Body of pancreas (tissue), 4 donors: Measurements from ENCODE around the gene CDH4. TPM values are rescaled to one million over a fixed set of nuclear protein-coding genes. Genes with fewer than 3 reads are reported as not detected.

Experiments used
- ATAC-seq: fragments of 150-250 bp; one replicate; pipeline ENCODE4 v1.9.1; 2016
- DNase-seq, 4 donors: peaks; one replicate each; pipeline ENCODE4 v3.0.0-alpha.2; 2019
- H3K27ac ChIP-seq, 4 donors: fragments of 200-600 bp; sonication (generic); 1 replicate in 3 of 4; 2 replicates in 1 of 4; pipeline versions ENCODE4 v1.5.1 to v1.6.1; 2016 to 2019; ENCODE audit warnings: mild to moderate bottlenecking in 1 of 4, mixed read lengths in 1 of 4, moderate library complexity in 1 of 4
- H3K27me3 ChIP-seq, 2 donors: fragments of 200-600 bp; sonication (generic); one replicate each; pipeline ENCODE4 v1.6.0; 2016; ENCODE audit warnings: mild to moderate bottlenecking in 1 of 2
- H3K36me3 ChIP-seq, 2 donors: fragments of 200-600 bp; sonication (generic); replicated peaks in 1 of 2; 2 replicates each; pipeline ENCODE4 v1.5.1; 2016; ENCODE audit warnings: low read depth in 2 of 2; ENCODE audit not compliant: insufficient read depth in 1 of 2
- H3K4me1 ChIP-seq: fragments of 200-600 bp; sonication (generic); one replicate; pipeline ENCODE4 v1.6.0; 2016
- H3K4me3 ChIP-seq, 2 donors: fragments of 200-600 bp; sonication (generic); 1 replicate in 1 of 2; 2 replicates in 1 of 2; pipeline ENCODE4 v1.5.1; 2016 to 2019
- H3K9me3 ChIP-seq, 3 donors: fragments of 200-600 bp; sonication (generic); 1 replicate in 2 of 3; 2 replicates in 1 of 3; pipeline ENCODE4 v1.5.1; 2016
- POLR2A ChIP-seq, 3 donors: fragments of 450-650 bp; IDR thresholded peaks; one replicate each; pipeline ENCODE4 v1.6.1; 2016; ENCODE audit warnings: antibody characterized with exemption in 3 of 3, mild to moderate bottlenecking in 2 of 3
- WGBS, 2 donors: methylation state at CpG; one replicate each; pipeline ENCODE4 v1.1.5; 2017; 5-methylcytosine and 5-hydroxymethylcytosine counted together
- intact Hi-C: fragments of 100-400 bp; cut with DNase I; formaldehyde crosslinking; loops from one replicate; pipeline ENCODE4 v1.15.1; 2023
- total RNA-seq, 2 donors: library from RNA; depleted of rRNA; stranded (reverse); fragments of >200 nt; gene quantifications; one replicate each; pipeline ENCODE4 v1.1.0, GENCODE V29; 2016
- TF ChIP-seq, protein P1 (sequence below), 7 experiments: fragments of 450-650 bp in 4 of 7; fragments of 200-600 bp in 3 of 7; sonication (generic) in 3 of 7; IDR thresholded peaks; one replicate each; pipeline ENCODE4 v1.5.1; 2016 to 2019; ENCODE audit warnings: antibody characterized with exemption in 7 of 7

The CDH4 gene
- total RNA-seq, 2 donors from 2014 or later = 0.33 to 0.52 TPM

DNA sequence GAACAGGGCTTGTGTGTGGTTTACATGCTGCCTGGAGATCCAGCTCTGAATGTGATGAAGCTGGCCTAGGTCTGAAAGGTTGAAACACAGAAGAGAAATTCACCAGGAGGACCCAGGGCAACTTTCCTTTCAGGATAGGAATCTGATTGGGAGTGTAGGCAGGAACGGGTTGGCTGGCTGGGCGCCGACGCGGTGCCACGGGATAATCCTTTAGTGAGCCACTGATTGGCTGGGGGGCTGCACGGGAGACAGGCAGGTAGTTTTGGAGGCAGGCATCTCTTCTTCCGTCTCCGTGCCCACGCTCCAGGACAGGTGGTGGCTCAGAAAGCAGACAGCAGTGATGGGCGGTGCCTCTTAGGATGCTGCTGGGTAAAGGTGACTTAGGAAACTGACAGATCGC lies 294.6 kb downstream of the CDH4 start:
- DNase-seq (no peak), ATAC-seq (no peak)
- H3K27me3 ChIP-seq = no peaks in the 10 kb centered on the region
- H3K9me3 ChIP-seq = peaks cover 0 to 3% (median 0%) of the 10 kb centered on the region in 3 donors
- H3K27ac ChIP-seq = no peak overlapping the region
- TF ChIP-seq POLR2A (IDR thresholded peaks at IDR 0.05) = no peak
- TF ChIP-seq, protein P1, sequence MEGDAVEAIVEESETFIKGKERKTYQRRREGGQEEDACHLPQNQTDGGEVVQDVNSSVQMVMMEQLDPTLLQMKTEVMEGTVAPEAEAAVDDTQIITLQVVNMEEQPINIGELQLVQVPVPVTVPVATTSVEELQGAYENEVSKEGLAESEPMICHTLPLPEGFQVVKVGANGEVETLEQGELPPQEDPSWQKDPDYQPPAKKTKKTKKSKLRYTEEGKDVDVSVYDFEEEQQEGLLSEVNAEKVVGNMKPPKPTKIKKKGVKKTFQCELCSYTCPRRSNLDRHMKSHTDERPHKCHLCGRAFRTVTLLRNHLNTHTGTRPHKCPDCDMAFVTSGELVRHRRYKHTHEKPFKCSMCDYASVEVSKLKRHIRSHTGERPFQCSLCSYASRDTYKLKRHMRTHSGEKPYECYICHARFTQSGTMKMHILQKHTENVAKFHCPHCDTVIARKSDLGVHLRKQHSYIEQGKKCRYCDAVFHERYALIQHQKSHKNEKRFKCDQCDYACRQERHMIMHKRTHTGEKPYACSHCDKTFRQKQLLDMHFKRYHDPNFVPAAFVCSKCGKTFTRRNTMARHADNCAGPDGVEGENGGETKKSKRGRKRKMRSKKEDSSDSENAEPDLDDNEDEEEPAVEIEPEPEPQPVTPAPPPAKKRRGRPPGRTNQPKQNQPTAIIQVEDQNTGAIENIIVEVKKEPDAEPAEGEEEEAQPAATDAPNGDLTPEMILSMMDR (IDR thresholded peaks at IDR 0.05) = no peak
- H3K36me3 ChIP-seq = no peaks in the 10 kb centered on the region
- no peaks in the 10 kb centered on the region for H3K4me1 ChIP-seq
- WGBS, 2 donors = 80 to 84% methylated on average over 12 of the region's 12 CpGs
- intact Hi-C loops = no loop called here
- no peak overlapping the region for H3K4me3 ChIP-seq

DNA sequence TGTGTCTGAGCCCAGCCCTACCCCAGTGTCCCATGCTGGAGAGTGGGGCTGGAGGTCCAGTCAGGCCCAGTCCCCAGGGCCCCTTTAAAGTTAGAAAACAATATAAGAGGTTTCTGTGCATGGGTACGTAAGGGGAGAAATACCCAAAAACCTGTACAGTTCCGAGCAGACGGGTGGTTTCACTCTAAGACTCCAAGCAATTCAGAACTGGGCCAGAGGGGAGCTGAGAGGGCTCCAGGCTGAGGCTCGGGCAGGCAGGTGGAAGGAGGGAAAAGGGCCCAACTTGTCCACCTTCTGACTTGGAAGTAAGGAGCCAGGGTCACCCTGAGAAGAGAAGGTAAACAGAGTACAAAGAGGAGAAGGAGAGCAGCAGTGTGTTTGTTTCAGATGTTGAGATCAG lies 296.0 kb downstream of the CDH4 start:
- 58 to 75% methylated on average over 4 of the region's 4 CpGs for WGBS, 2 donors
- H3K27me3 ChIP-seq = no peaks in the 10 kb centered on the region
- intact Hi-C loops = no loop called here
- H3K27ac ChIP-seq = no peak overlapping the region
- no peaks in the 10 kb centered on the region for H3K36me3 ChIP-seq
- H3K4me1 ChIP-seq = no peaks in the 10 kb centered on the region
- no peak for DNase-seq
- no peak for ATAC-seq
- peaks cover 0 to 6% (median 0%) of the 10 kb centered on the region in 3 donors for H3K9me3 ChIP-seq
- TF ChIP-seq, protein P1 (IDR thresholded peaks at IDR 0.05) = no peak
- no peak for TF ChIP-seq POLR2A (IDR thresholded peaks at IDR 0.05)
- no peak overlapping the region for H3K4me3 ChIP-seq

DNA sequence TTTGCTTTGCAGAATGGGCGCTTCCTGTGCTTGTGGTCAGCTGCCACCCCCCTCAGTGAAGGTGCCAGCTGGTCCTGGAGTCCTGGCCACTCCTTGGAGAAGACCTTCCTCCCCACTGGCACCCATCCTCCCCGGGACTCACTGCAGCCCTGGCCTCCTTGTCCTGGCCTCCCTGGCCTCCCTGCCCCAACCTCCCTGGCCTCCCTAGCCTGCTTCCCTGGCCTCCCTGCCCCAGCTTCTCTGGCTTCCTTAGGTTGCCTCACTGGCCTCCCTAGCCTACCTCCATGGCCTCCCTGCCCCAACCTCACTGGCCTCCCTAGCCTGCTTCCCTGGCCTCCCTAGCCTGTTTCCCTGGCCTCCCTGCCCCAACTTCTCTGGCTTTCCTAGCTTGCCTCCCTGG lies 297.8 kb downstream of the CDH4 start:
- Histone ChIP-seq H3K4me3 (no peak overlapping the region), H3K36me3 (no peaks in the 10 kb centered on the region), H3K27me3 (no peaks in the 10 kb centered on the region), H3K4me1 (no peaks in the 10 kb centered on the region), H3K27ac (no peak overlapping the region), H3K9me3 (peaks cover 0 to 6% (median 0%) of the 10 kb centered on the region in 3 donors)
- no peak for ATAC-seq
- 65 to 100% methylated on average over 2 of the region's 2 CpGs for WGBS, 2 donors
- no peak for TF ChIP-seq POLR2A (IDR thresholded peaks at IDR 0.05)
- TF ChIP-seq, protein P1 (IDR thresholded peaks at IDR 0.05) = no peak
- DNase-seq = no peak
- intact Hi-C loops = no loop called here

DNA sequence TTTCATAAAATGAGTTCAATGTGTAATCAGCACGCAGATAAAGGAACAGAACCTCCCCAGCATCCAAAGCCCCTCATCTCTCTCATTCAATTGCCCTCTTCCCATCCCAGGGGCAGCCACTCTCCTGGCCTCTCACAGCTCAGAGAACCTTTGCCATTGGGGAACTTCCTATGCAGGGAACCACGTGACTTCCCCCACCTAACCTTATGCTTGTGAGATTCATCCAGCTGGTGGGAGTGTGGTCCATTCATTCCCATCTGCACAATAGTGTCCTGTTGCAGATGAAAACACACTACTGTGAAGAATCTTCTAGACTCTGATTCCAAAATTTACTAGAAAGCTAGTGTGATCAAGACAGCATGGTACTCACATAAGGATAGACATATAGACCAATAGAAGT lies 299.3 kb downstream of the CDH4 start:
- DNase-seq (no peak), ATAC-seq (no peak)
- no peak overlapping the region for H3K4me3 ChIP-seq
- no peaks in the 10 kb centered on the region for H3K36me3 ChIP-seq
- intact Hi-C loops = no loop called here
- peaks cover 0 to 6% (median 0%) of the 10 kb centered on the region in 3 donors for H3K9me3 ChIP-seq
- no peaks in the 10 kb centered on the region for H3K27me3 ChIP-seq
- H3K27ac ChIP-seq = no peak overlapping the region
- TF ChIP-seq POLR2A (IDR thresholded peaks at IDR 0.05) = no peak
- TF ChIP-seq, protein P1 (IDR thresholded peaks at IDR 0.05) = no peak
- WGBS, 2 donors = 68 to 86% methylated on average over 2 of the region's 2 CpGs
- no peaks in the 10 kb centered on the region for H3K4me1 ChIP-seq

DNA sequence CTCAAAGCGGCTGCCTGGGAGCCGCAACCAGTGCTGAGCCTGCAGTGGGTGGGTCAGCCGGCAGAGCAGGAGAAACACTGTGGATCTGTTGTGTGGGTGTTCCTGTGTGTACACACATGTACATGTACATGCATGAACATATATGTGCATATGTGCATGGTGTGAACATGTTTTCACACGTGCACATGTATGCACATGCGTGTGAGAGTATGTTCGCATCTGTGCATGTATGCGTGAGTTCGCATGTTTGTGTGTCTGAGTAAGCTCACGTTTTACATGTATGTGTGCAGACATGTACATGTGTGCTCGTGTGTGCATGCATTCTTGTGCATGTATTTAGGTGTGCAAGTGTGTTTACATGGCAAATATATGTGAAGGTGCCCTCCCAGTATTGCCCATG lies 302.6 kb downstream of the CDH4 start:
- Histone ChIP-seq H3K4me1 (no peaks in the 10 kb centered on the region), H3K36me3 (no peaks in the 10 kb centered on the region), H3K27me3 (no peaks in the 10 kb centered on the region), H3K4me3 (no peak overlapping the region), H3K9me3 (peaks cover 0 to 6% (median 0%) of the 10 kb centered on the region in 3 donors), H3K27ac (no peak overlapping the region)
- no peak for TF ChIP-seq POLR2A (IDR thresholded peaks at IDR 0.05)
- TF ChIP-seq, protein P1 (IDR thresholded peaks at IDR 0.05) = no peak
- WGBS, 2 donors = 74 to 77% methylated on average over 10 of the region's 10 CpGs
- intact Hi-C loops = no loop called here
- no peak for DNase-seq
- ATAC-seq = no peak
